RWPE2 (cell line): ENCODE results near the gene FHIT.

Source experiments
- ATAC-seq: fragments of 200-7000 bp; cut with Tn5 transposase; 3 replicates; pipeline ENCODE4 v1.9.1; 2021; ENCODE audit warnings: low read depth
- DNase-seq: peaks from one replicate; pipeline ENCODE4 v3.0.0-alpha.2; 2020; ENCODE audit warnings: low spot score
- H3K27ac ChIP-seq: fragments of 450-650 bp; 2 replicates; pipeline ENCODE4 v1.5.1; 2017; ENCODE audit warnings: mild to moderate bottlenecking; ENCODE audit not compliant: poor library complexity, severe bottlenecking
- H3K27me3 ChIP-seq: fragments of 250-450 bp; sonication (Bioruptor Pico); 2 replicates; pipeline ENCODE4 v1.5.1; 2021; ENCODE audit warnings: mild to moderate bottlenecking, moderate library complexity; ENCODE audit not compliant: insufficient read depth, poor library complexity, severe bottlenecking
- H3K36me3 ChIP-seq: fragments of 250-450 bp; sonication (Bioruptor Pico); 2 replicates; pipeline ENCODE4 v1.5.1; 2020; ENCODE audit warnings: low read depth, mild to moderate bottlenecking, moderate library complexity
- H3K4me1 ChIP-seq: fragments of 250-450 bp; sonication (Bioruptor Pico); 2 replicates; pipeline ENCODE4 v1.5.1; 2021; ENCODE audit warnings: mild to moderate bottlenecking, moderate library complexity; ENCODE audit not compliant: insufficient read depth, poor library complexity, severe bottlenecking
- H3K4me3 ChIP-seq: fragments of 250-450 bp; sonication (Bioruptor Pico); 2 replicates; pipeline ENCODE4 v1.5.1; 2021; ENCODE audit warnings: mild to moderate bottlenecking, moderate library complexity; ENCODE audit not compliant: severe bottlenecking
- H3K9me3 ChIP-seq: fragments of 250-450 bp; sonication (Bioruptor Pico); 2 replicates; pipeline ENCODE4 v1.5.1; 2021; ENCODE audit warnings: mild to moderate bottlenecking, moderate library complexity; ENCODE audit not compliant: severe bottlenecking
- CTCF ChIP-seq: fragments of 450-650 bp; IDR thresholded peaks from one replicate; pipeline ENCODE4 v1.5.1; 2017; ENCODE audit warnings: mild to moderate bottlenecking, moderate library complexity; ENCODE audit not compliant: poor library complexity, severe bottlenecking

FHIT gene

GRCh38 chr3:60970850-60971249 is 280.4 kb downstream of the FHIT start:
- Histone ChIP-seq H3K9me3 (no peaks in the 10 kb centered on the region), H3K4me1 (no peaks in the 10 kb centered on the region), H3K4me3 (no peak overlapping the region), H3K27me3 (no peaks in the 10 kb centered on the region), H3K27ac (no peak overlapping the region), H3K36me3 (no peaks in the 10 kb centered on the region)
- DNase-seq (no peak), ATAC-seq (no peak)
- no peak for TF ChIP-seq CTCF

- H3K4me3 ChIP-seq, result no peak overlapping the region
- DNase-seq (no peak), ATAC-seq (peak; percentile 66)
- no peaks in the 10 kb centered on the region for H3K4me1 ChIP-seq
- no peaks in the 10 kb centered on the region for H3K27me3 ChIP-seq
- H3K36me3 ChIP-seq, result no peaks in the 10 kb centered on the region
- TF ChIP-seq CTCF, result no peak
- H3K27ac ChIP-seq, result no peak overlapping the region
- H3K9me3 ChIP-seq, result no peaks in the 10 kb centered on the region
Observed at GRCh38 chr3:60967141-60967540, 284.1 kb downstream of the FHIT start.

GRCh38 chr3:60957541-60957940 is 293.7 kb downstream of the FHIT start:
- Histone ChIP-seq H3K4me1 (peaks cover 19% of the 10 kb centered on the region), H3K36me3 (no peaks in the 10 kb centered on the region), H3K27ac (no peak overlapping the region), H3K27me3 (no peaks in the 10 kb centered on the region), H3K4me3 (no peak overlapping the region), H3K9me3 (no peaks in the 10 kb centered on the region)
- DNase-seq (no peak), ATAC-seq (no peak)
- no peak for TF ChIP-seq CTCF

GRCh38 chr3:60956729-60957128 is 294.5 kb downstream of the FHIT start:
- Histone ChIP-seq H3K4me1 (peaks cover 19% of the 10 kb centered on the region), H3K27ac (no peak overlapping the region), H3K9me3 (no peaks in the 10 kb centered on the region), H3K4me3 (no peak overlapping the region), H3K36me3 (no peaks in the 10 kb centered on the region), H3K27me3 (no peaks in the 10 kb centered on the region)
- no peak for DNase-seq
- ATAC-seq, result no peak
- no peak for TF ChIP-seq CTCF

- no peaks in the 10 kb centered on the region for H3K9me3 ChIP-seq
- peaks cover 19% of the 10 kb centered on the region for H3K4me1 ChIP-seq
- no peaks in the 10 kb centered on the region for H3K36me3 ChIP-seq
- no peaks in the 10 kb centered on the region for H3K27me3 ChIP-seq
- H3K27ac ChIP-seq, result peak overlapping the region; percentile 51
- TF ChIP-seq CTCF, result no peak
- H3K4me3 ChIP-seq, result no peak overlapping the region
- DNase-seq (no peak), ATAC-seq (no peak)
Observed at GRCh38 chr3:60955034-60955433, 296.2 kb downstream of the FHIT start.
